Type B pancreatic cell (in vitro differentiated cells): Measurements from ENCODE around the gene CT55. TPM values are rescaled to one million over a fixed set of nuclear protein-coding genes. Genes with fewer than 3 reads are reported as not detected.
"Not testable (repeated sequence)": the region's sequence is repeated elsewhere in the genome, so short reads cannot be mapped to it uniquely, and the experiment has no call there.

Source experiments
- DNase-seq: peaks from one replicate; pipeline ENCODE4 v3.0.0; 2021; ENCODE audit warnings: mixed read lengths; ENCODE audit not compliant: unreplicated experiment; ENCODE audit errors: extremely low spot score
- H3K27ac Mint-ChIP-seq: 2 replicates; pipeline ENCODE4 v1.8.0; 2021; ENCODE audit warnings: mild to moderate bottlenecking, mixed read lengths
- H3K27me3 Mint-ChIP-seq: 2 replicates; pipeline ENCODE4 v1.8.0; 2021; ENCODE audit warnings: mixed read lengths
- H3K36me3 Mint-ChIP-seq: 2 replicates; pipeline ENCODE4 v1.8.0; 2021; ENCODE audit warnings: mixed read lengths
- H3K4me1 Mint-ChIP-seq: one replicate; pipeline ENCODE4 v1.8.0; 2021; ENCODE audit warnings: mixed read lengths; ENCODE audit not compliant: unreplicated experiment
- H3K4me3 Mint-ChIP-seq: 2 replicates; pipeline ENCODE4 v1.8.0; 2021; ENCODE audit warnings: mild to moderate bottlenecking, mixed read lengths
- H3K9me3 Mint-ChIP-seq: 2 replicates; pipeline ENCODE4 v1.8.0; 2021; ENCODE audit warnings: mixed read lengths
- total RNA-seq: library from RNA; stranded (reverse); gene quantifications from 2 replicates; pipeline ENCODE4 v1.2.1, GENCODE V29; 2021; ENCODE audit warnings: low replicate concordance
- TF ChIP-seq, protein P1 (sequence below): fragments of 200-600 bp; sonication (generic); conservative IDR thresholded peaks from 2 replicates; pipeline ENCODE4 v1.5.0; 2021; ENCODE audit warnings: antibody characterized with exemption, mild to moderate bottlenecking

CT55 gene
- total RNA-seq, 1 donor from 2014 or later, result not detected

DNA sequence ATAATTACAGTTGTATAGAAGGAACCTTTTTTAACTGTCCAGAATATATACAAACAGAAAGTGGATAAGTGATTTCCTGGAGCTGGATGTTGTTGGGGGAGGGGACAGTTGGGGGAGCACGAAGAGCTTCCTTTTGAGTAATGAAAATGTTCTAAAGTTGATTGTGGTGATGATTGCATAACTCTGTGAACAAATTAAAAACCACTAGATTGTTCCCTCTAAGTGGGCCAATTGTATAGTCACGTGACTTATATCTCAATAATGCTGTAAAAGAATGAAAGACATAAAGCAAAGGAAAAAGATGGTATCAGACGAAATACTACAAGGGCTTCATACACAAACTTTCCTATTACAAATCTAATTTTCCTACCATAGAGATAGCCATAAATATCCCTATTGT lies 2.7 kb downstream of the CT55 start:
- Mint-ChIP-seq H3K4me3 (no peak overlapping the region), H3K27me3 (no peaks in the 10 kb centered on the region), H3K27ac (no peak overlapping the region), H3K36me3 (no peaks in the 10 kb centered on the region), H3K9me3 (no peaks in the 10 kb centered on the region), H3K4me1 (no peaks in the 10 kb centered on the region)
- no peak for DNase-seq
- TF ChIP-seq, protein P1, sequence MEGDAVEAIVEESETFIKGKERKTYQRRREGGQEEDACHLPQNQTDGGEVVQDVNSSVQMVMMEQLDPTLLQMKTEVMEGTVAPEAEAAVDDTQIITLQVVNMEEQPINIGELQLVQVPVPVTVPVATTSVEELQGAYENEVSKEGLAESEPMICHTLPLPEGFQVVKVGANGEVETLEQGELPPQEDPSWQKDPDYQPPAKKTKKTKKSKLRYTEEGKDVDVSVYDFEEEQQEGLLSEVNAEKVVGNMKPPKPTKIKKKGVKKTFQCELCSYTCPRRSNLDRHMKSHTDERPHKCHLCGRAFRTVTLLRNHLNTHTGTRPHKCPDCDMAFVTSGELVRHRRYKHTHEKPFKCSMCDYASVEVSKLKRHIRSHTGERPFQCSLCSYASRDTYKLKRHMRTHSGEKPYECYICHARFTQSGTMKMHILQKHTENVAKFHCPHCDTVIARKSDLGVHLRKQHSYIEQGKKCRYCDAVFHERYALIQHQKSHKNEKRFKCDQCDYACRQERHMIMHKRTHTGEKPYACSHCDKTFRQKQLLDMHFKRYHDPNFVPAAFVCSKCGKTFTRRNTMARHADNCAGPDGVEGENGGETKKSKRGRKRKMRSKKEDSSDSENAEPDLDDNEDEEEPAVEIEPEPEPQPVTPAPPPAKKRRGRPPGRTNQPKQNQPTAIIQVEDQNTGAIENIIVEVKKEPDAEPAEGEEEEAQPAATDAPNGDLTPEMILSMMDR, result no peak

DNA sequence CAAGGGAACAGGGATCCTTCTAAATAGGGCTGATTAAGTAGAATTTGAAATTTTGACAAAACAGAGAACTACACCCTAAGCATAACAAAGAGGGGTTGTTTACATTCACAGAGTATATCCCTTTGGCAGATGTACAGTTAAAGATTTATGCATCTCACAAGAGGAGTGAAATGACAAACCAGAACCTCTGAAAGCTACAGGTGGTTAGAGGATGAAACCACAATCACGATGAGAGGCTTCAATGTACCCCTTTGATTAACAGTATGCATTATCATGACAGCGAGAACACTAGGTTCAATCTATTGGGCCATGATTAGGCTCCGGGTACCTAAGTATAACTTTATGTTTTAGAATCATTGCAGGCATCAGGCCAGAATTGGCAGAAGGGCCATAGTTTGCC lies 16.5 kb downstream of the CT55 start:
- H3K27me3 Mint-ChIP-seq, H3K9me3 Mint-ChIP-seq, H3K4me1 Mint-ChIP-seq, H3K36me3 Mint-ChIP-seq, H3K4me3 Mint-ChIP-seq, DNase-seq, H3K27ac Mint-ChIP-seq: not testable (repeated sequence)

DNA sequence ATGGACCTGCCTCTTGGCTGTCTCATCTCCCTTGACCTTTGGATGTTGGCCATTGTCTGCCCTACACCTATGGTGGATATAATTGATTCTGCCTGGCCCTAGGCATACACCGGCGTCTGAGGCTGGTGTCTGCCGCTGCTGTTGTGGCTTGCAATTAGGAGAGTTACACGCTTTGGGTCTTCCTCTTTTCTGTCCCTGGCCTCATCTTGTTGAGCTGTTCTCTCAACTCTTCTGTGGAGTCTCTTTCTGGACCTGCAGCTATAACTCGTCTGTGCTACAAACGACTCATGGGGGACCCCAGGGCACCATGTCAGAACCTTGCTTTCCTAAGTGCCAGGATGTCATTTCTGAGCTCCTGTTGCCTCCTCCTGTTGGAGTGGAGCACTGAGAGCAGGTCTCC lies 45.1 kb downstream of the CT55 start:
- H3K4me3 Mint-ChIP-seq, H3K9me3 Mint-ChIP-seq, H3K27me3 Mint-ChIP-seq, H3K36me3 Mint-ChIP-seq, H3K27ac Mint-ChIP-seq, DNase-seq, H3K4me1 Mint-ChIP-seq: not testable (repeated sequence)

DNA sequence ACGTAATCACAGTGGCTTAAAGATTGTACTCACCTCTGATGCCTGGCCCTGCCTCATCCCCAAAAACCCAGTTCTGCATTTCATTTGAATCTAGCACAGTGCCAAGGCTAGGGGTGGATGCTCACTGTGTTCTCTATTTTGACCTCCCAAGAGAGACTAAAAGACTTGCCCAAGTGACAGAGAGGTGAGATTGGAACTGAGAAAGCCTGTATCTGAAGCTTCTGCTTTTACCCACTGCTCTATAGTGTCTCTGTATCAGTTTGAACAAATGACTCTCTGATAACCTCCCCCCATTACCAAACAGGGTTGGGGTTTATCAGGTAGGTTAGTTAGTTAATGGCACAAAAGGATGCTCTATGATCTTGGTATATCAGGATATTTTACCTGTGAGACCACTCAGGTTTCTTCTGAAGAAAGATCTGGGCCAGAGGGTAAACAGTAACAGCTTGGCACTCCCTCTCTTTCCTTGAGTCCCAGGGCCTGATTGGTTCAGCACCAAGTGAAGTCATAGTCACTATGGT lies 51.1 kb downstream of the CT55 start, which contains the start of gene ETDB:
ETDB (minus strand) TSS at position 471 of the 521 bp plus-strand sequence. CDS start 1,265 bp downstream, outside the sequence.
- not testable (repeated sequence) for H3K4me1 Mint-ChIP-seq, H3K4me3 Mint-ChIP-seq, DNase-seq, H3K27me3 Mint-ChIP-seq, H3K9me3 Mint-ChIP-seq, H3K27ac Mint-ChIP-seq, H3K36me3 Mint-ChIP-seq

DNA sequence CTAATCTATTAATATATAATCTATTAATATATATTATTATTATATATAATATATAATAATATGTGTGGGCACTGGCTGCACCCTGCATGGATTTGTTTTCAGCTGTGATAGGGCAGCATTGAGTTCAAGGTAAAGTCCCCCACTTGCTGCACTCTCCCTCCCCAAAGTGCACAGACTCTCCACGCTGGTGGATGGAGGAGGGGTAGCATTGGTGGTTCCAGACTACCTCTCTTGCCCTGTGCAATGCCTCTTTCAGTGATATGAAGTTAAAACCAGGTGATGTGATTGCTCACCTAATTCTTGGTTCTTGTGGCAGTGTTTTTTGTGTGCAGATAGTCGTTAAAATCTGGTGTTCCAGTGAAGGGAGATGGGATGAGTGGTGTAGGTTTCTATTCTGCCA lies 55.1 kb downstream of the CT55 start:
- H3K4me1 Mint-ChIP-seq, H3K36me3 Mint-ChIP-seq, DNase-seq, H3K9me3 Mint-ChIP-seq, H3K27ac Mint-ChIP-seq, H3K27me3 Mint-ChIP-seq, H3K4me3 Mint-ChIP-seq: not testable (repeated sequence)

DNA sequence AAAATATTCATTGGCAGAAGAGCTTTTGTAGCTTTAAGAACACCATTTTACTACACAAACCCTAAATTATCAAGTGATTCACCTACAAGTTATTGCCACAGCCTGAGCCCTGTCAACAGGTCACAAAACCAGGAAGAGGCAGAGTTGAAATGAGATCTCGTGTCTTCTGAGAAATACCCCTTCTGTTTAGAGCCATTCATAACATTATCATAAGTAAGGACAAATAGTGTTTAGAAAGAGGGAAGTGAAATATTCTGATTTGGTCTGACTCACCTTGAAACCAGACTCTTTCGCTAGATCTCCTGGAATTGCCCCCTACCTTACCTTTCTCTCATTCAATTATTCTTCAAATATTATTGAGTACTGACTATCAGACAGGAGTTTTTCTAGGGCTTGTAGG lies 56.8 kb downstream of the CT55 start:
- TF ChIP-seq, protein P1, result no peak
- H3K4me1 Mint-ChIP-seq, result no peaks in the 10 kb centered on the region
- H3K36me3 Mint-ChIP-seq, result no peaks in the 10 kb centered on the region
- H3K4me3 Mint-ChIP-seq, result no peak overlapping the region
- H3K27me3 Mint-ChIP-seq, result no peaks in the 10 kb centered on the region
- DNase-seq, result no peak
- H3K27ac Mint-ChIP-seq, result no peak overlapping the region
- no peaks in the 10 kb centered on the region for H3K9me3 Mint-ChIP-seq

DNA sequence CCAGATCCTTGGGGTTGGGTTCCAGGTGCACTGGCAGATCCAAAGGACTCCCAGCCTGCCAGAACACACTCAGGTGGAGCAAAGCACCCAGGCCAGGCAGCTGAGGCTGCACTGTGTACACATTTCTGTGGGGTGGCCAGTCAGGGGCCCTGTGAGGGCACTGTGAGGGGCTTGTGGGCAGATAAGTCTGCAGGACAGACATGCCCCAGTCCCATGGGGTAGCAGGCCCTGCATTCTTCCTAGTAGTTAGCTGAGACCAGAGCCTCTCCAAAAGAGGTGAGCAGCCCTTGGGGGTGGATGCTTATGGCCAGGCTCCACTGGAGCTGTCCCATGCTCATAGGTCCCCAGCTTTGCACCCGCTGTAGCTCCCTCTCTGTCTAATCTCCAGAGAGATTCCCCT lies 58.5 kb downstream of the CT55 start:
- Mint-ChIP-seq H3K4me3 (no peak overlapping the region), H3K9me3 (no peaks in the 10 kb centered on the region), H3K27me3 (peaks cover 12% of the 10 kb centered on the region), H3K27ac (no peak overlapping the region), H3K36me3 (no peaks in the 10 kb centered on the region), H3K4me1 (no peaks in the 10 kb centered on the region)
- no peak for DNase-seq
- TF ChIP-seq, protein P1, result no peak
